Measurements from ENCODE around the gene KLHL21.

Gene KLHL21

GRCh38 chr1:6599141-6599975, 3.3 kb downstream of the KLHL21 start:
- DNase-seq: peak; percentile 68 to 73

- DNase-seq: no peak
Measured at GRCh38 chr1:6597777-6598131, 4.9 kb downstream of the KLHL21 start.

GRCh38 chr1:6596886-6597776, 5.5 kb downstream of the KLHL21 start:
- no peak for DNase-seq

GRCh38 chr1:6596351-6596750, 6.3 kb downstream of the KLHL21 start:
- no peak for DNase-seq

- DNase-seq: no peak
Measured at GRCh38 chr1:6594977-6595740, 7.5 kb downstream of the KLHL21 start.

GRCh38 chr1:6593810-6594209, 8.9 kb downstream of the KLHL21 start:
- no peak for DNase-seq

GRCh38 chr1:6592865-6593593, 9.6 kb downstream of the KLHL21 start:
- no peak for DNase-seq

GRCh38 chr1:6592441-6592840, 10.2 kb downstream of the KLHL21 start:
- DNase-seq: no peak

GRCh38 chr1:6591644-6592043, 11.0 kb downstream of the KLHL21 start:
- DNase-seq: no peak

- DNase-seq: no peak
Measured at GRCh38 chr1:6591222-6591621, 11.4 kb downstream of the KLHL21 start.

- DNase-seq: no peak
Measured at GRCh38 chr1:6590046-6590445, 12.6 kb downstream of the KLHL21 start.

GRCh38 chr1:6588893-6589520, 13.7 kb downstream of the KLHL21 start:
- no peak for DNase-seq

GRCh38 chr1:6588128-6588892, 14.4 kb downstream of the KLHL21 start:
- DNase-seq: no peak

GRCh38 chr1:6587261-6588005, 15.2 kb downstream of the KLHL21 start:
- no peak for DNase-seq

GRCh38 chr1:6586404-6586816, 16.3 kb downstream of the KLHL21 start:
- no peak for DNase-seq

- no peak for DNase-seq
Measured at GRCh38 chr1:6585841-6586240, 16.8 kb downstream of the KLHL21 start.

- no peak for DNase-seq
Measured at GRCh38 chr1:6585081-6585722, 17.5 kb downstream of the KLHL21 start.

- DNase-seq: no peak
Measured at GRCh38 chr1:6584126-6585080, 18.3 kb downstream of the KLHL21 start.

GRCh38 chr1:6582370-6582769, 20.3 kb downstream of the KLHL21 start:
- no peak for DNase-seq
